GM18505 (cell line): Measurements from ENCODE around the gene DGUOK.

Source experiments
- ATAC-seq: cut with Tn5 transposase; IDR thresholded peaks from one replicate; pipeline ENCODE4 v1.9.1; 2021; ENCODE audit not compliant: unreplicated experiment
- POLR2A ChIP-seq: IDR thresholded peaks from 4 replicates; pipeline ENCODE4 v1.6.1; 2011; ENCODE audit warnings: borderline replicate concordance; ENCODE audit not compliant: insufficient read depth, insufficient read length; ENCODE audit errors: extremely low read depth

Gene DGUOK

GRCh38 chr2:74003494-74004211 is 77.0 kb downstream of the DGUOK start:
- no peak for TF ChIP-seq POLR2A
- no peak for ATAC-seq

- no peak for TF ChIP-seq POLR2A
- no peak for ATAC-seq
Observed at GRCh38 chr2:74004212-74005182, 77.8 kb downstream of the DGUOK start.

GRCh38 chr2:74005786-74006185 is 79.1 kb downstream of the DGUOK start:
- ATAC-seq: no peak
- TF ChIP-seq POLR2A: no peak

- no peak for ATAC-seq
- no peak for TF ChIP-seq POLR2A
Observed at GRCh38 chr2:74006459-74006858, 79.8 kb downstream of the DGUOK start.

GRCh38 chr2:74007121-74007520 is 80.4 kb downstream of the DGUOK start:
- ATAC-seq: no peak
- TF ChIP-seq POLR2A: no peak

GRCh38 chr2:74007711-74008110 is 81.0 kb downstream of the DGUOK start:
- no peak for ATAC-seq
- no peak for TF ChIP-seq POLR2A
